BLaER1 (cell line): ENCODE measurements around the gene POPDC3.

ENCODE experiments used
- H3K27ac ChIP-seq: shearing (Covaris generic); formaldehyde crosslinking; 2 replicates; pipeline ENCODE4 v1.8.1; 2022
- H3K27me3 ChIP-seq: shearing (Covaris generic); formaldehyde crosslinking; 2 replicates; pipeline ENCODE4 v1.8.1; 2022
- H3K36me3 ChIP-seq: shearing (Covaris generic); formaldehyde crosslinking; 2 replicates; pipeline ENCODE4 v1.8.1; 2022
- H3K4me1 ChIP-seq: shearing (Covaris generic); formaldehyde crosslinking; 2 replicates; pipeline ENCODE4 v1.8.1; 2022
- H3K4me2 ChIP-seq: shearing (Covaris generic); formaldehyde crosslinking; 2 replicates; pipeline ENCODE4 v1.8.1; 2022
- H3K4me3 ChIP-seq: shearing (Covaris generic); formaldehyde crosslinking; 2 replicates; pipeline ENCODE4 v1.8.1; 2022
- H3K9ac ChIP-seq: shearing (Covaris generic); formaldehyde crosslinking; 2 replicates; pipeline ENCODE4 v1.8.1; 2022
- H3K9me3 ChIP-seq: shearing (Covaris generic); formaldehyde crosslinking; 2 replicates; pipeline ENCODE4 v1.8.1; 2022
- H4K20me1 ChIP-seq: shearing (Covaris generic); formaldehyde crosslinking; 2 replicates; pipeline ENCODE4 v1.8.1; 2022
- Cebpa-rat ChIP-seq: shearing (Covaris generic); IDR thresholded peaks from 2 replicates; pipeline ENCODE4 v1.8.1; 2022

POPDC3 gene

GRCh38 chr6:105121981-105122380, 57.8 kb downstream of the POPDC3 start:
- Histone ChIP-seq H3K36me3 (peaks cover 8% of the 10 kb centered on the region), H3K4me1 (no peaks in the 10 kb centered on the region), H3K9ac (no peak overlapping the region), H4K20me1 (no peaks in the 10 kb centered on the region), H3K4me3 (no peak overlapping the region), H3K27me3 (no peaks in the 10 kb centered on the region), H3K9me3 (no peaks in the 10 kb centered on the region), H3K4me2 (no peak overlapping the region), H3K27ac (no peak overlapping the region)
- TF ChIP-seq Cebpa-rat: no peak

GRCh38 chr6:105120570-105120969, 59.2 kb downstream of the POPDC3 start:
- no peak for TF ChIP-seq Cebpa-rat
- Histone ChIP-seq H4K20me1 (no peaks in the 10 kb centered on the region), H3K36me3 (peaks cover 8% of the 10 kb centered on the region)

GRCh38 chr6:105116150-105116549, 63.7 kb downstream of the POPDC3 start:
- no peak overlapping the region for H3K9ac ChIP-seq
- no peaks in the 10 kb centered on the region for H3K27me3 ChIP-seq
- H3K4me2 ChIP-seq: no peak overlapping the region
- H4K20me1 ChIP-seq: no peaks in the 10 kb centered on the region
- no peaks in the 10 kb centered on the region for H3K9me3 ChIP-seq
- TF ChIP-seq Cebpa-rat: no peak
- H3K36me3 ChIP-seq: peaks cover 21% of the 10 kb centered on the region
- H3K27ac ChIP-seq: no peak overlapping the region
- no peak overlapping the region for H3K4me3 ChIP-seq
- no peaks in the 10 kb centered on the region for H3K4me1 ChIP-seq

More at GRCh38 chr6:105120570-105120969, 59.2 kb downstream of the POPDC3 start:
- H3K4me3 ChIP-seq: no peak overlapping the region
- no peak overlapping the region for H3K4me2 ChIP-seq
- H3K9ac ChIP-seq: no peak overlapping the region
- H3K4me1 ChIP-seq: no peaks in the 10 kb centered on the region
- no peak overlapping the region for H3K27ac ChIP-seq
- no peaks in the 10 kb centered on the region for H3K9me3 ChIP-seq
- no peaks in the 10 kb centered on the region for H3K27me3 ChIP-seq

- H4K20me1 ChIP-seq: no peaks in the 10 kb centered on the region
- H3K27ac ChIP-seq: no peak overlapping the region
- peaks cover 21% of the 10 kb centered on the region for H3K36me3 ChIP-seq
- no peak overlapping the region for H3K9ac ChIP-seq
- H3K9me3 ChIP-seq: no peaks in the 10 kb centered on the region
- H3K27me3 ChIP-seq: no peaks in the 10 kb centered on the region
- no peak overlapping the region for H3K4me3 ChIP-seq
- no peaks in the 10 kb centered on the region for H3K4me1 ChIP-seq
- no peak for TF ChIP-seq Cebpa-rat
- no peak overlapping the region for H3K4me2 ChIP-seq
Observed at GRCh38 chr6:105113422-105113821, 66.4 kb downstream of the POPDC3 start.

GRCh38 chr6:105112577-105112976, 67.2 kb downstream of the POPDC3 start:
- Histone ChIP-seq H3K4me3 (no peak overlapping the region), H3K4me1 (no peaks in the 10 kb centered on the region)
- no peak for TF ChIP-seq Cebpa-rat

GRCh38 chr6:105111871-105112270, 67.9 kb downstream of the POPDC3 start:
- H3K4me2 ChIP-seq: no peak overlapping the region
- H3K36me3 ChIP-seq: peaks cover 13% of the 10 kb centered on the region
- H3K4me1 ChIP-seq: no peaks in the 10 kb centered on the region
- TF ChIP-seq Cebpa-rat: no peak
- H3K9me3 ChIP-seq: no peaks in the 10 kb centered on the region
- H3K27ac ChIP-seq: no peak overlapping the region
- H4K20me1 ChIP-seq: no peaks in the 10 kb centered on the region
- H3K27me3 ChIP-seq: no peaks in the 10 kb centered on the region
- H3K4me3 ChIP-seq: no peak overlapping the region
- no peak overlapping the region for H3K9ac ChIP-seq

More at GRCh38 chr6:105112577-105112976, 67.2 kb downstream of the POPDC3 start:
- no peak overlapping the region for H3K27ac ChIP-seq
- H3K4me2 ChIP-seq: no peak overlapping the region
- no peaks in the 10 kb centered on the region for H3K9me3 ChIP-seq
- no peaks in the 10 kb centered on the region for H3K27me3 ChIP-seq
- H3K36me3 ChIP-seq: peaks cover 17% of the 10 kb centered on the region
- no peaks in the 10 kb centered on the region for H4K20me1 ChIP-seq
- H3K9ac ChIP-seq: no peak overlapping the region

GRCh38 chr6:105111105-105111504, 68.7 kb downstream of the POPDC3 start:
- no peak overlapping the region for H3K9ac ChIP-seq
- no peak overlapping the region for H3K4me3 ChIP-seq
- no peaks in the 10 kb centered on the region for H3K9me3 ChIP-seq
- H3K27me3 ChIP-seq: no peaks in the 10 kb centered on the region
- no peak overlapping the region for H3K27ac ChIP-seq
- no peaks in the 10 kb centered on the region for H4K20me1 ChIP-seq
- no peak overlapping the region for H3K4me2 ChIP-seq
- no peaks in the 10 kb centered on the region for H3K4me1 ChIP-seq
- TF ChIP-seq Cebpa-rat: no peak
- H3K36me3 ChIP-seq: peaks cover 13% of the 10 kb centered on the region

- Histone ChIP-seq H3K36me3 (peaks cover 11% of the 10 kb centered on the region), H3K9me3 (no peaks in the 10 kb centered on the region), H3K4me3 (no peak overlapping the region), H4K20me1 (no peaks in the 10 kb centered on the region), H3K4me1 (no peaks in the 10 kb centered on the region), H3K27ac (no peak overlapping the region), H3K9ac (no peak overlapping the region), H3K4me2 (no peak overlapping the region), H3K27me3 (no peaks in the 10 kb centered on the region)
- no peak for TF ChIP-seq Cebpa-rat
Observed at GRCh38 chr6:105109955-105110895, 69.6 kb downstream of the POPDC3 start.

- no peak overlapping the region for H3K4me3 ChIP-seq
- no peaks in the 10 kb centered on the region for H4K20me1 ChIP-seq
- no peaks in the 10 kb centered on the region for H3K9me3 ChIP-seq
Observed at GRCh38 chr6:105108631-105109262, 71.1 kb downstream of the POPDC3 start.

More at GRCh38 chr6:105108631-105109262, 71.1 kb downstream of the POPDC3 start:
- Histone ChIP-seq H3K9ac (no peak overlapping the region), H3K4me1 (no peaks in the 10 kb centered on the region), H3K4me2 (no peak overlapping the region), H3K27me3 (no peaks in the 10 kb centered on the region), H3K36me3 (peaks cover 9% of the 10 kb centered on the region), H3K27ac (no peak overlapping the region)
- TF ChIP-seq Cebpa-rat: no peak
